ENCODE results near the gene BTG4.

The BTG4 gene

GRCh38 chr11:111526501-111526900 lies 14.3 kb upstream of the BTG4 start:
- TF ChIP-seq POLR2A (IDR thresholded peaks at IDR 0.05; ENCODE audit: low read length) (no peak), GATA1 (IDR thresholded peaks at IDR 0.05; ENCODE audit: low read depth, low read length) (no peak)
- DNase-seq = no peak

- no peak for DNase-seq
Observed at GRCh38 chr11:111525456-111525855, 13.3 kb upstream of the BTG4 start.

DNA sequence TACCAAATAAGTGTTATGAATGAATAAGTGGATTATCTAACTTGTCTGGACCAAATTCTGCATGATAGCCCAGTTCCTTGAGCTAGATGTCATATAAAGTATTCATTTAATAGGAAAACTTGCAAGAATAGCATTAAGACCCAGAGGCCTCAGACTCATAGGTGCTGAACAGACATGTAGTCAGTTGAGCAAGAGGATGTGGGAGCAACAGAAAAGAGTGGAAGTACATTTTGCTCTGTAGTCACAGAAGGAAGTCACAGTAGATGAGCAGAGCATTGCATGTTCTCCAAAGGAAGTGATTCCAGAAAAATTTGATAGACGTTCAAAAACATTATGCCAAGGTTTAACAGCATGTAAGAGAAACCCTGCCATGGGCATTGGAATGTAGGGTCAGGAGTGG lies 11.9 kb upstream of the BTG4 start:
- TF ChIP-seq GATA1 (IDR thresholded peaks at IDR 0.05; ENCODE audit: low read depth, low read length) = no peak
- TF ChIP-seq POLR2A (IDR thresholded peaks at IDR 0.05; ENCODE audit: low read length) = no peak
- DNase-seq = no peak

More at GRCh38 chr11:111525456-111525855, 13.3 kb upstream of the BTG4 start:
- TF ChIP-seq POLR2A (IDR thresholded peaks at IDR 0.05; ENCODE audit: low read length) = no peak
- TF ChIP-seq GATA1 (IDR thresholded peaks at IDR 0.05; ENCODE audit: low read depth, low read length) = no peak

- DNase-seq = no peak
- TF ChIP-seq POLR2A (IDR thresholded peaks at IDR 0.05; ENCODE audit: low read length) (no peak), GATA1 (IDR thresholded peaks at IDR 0.05; ENCODE audit: low read depth, low read length) (no peak)
Observed at GRCh38 chr11:111523343-111523742, 11.2 kb upstream of the BTG4 start.

DNA sequence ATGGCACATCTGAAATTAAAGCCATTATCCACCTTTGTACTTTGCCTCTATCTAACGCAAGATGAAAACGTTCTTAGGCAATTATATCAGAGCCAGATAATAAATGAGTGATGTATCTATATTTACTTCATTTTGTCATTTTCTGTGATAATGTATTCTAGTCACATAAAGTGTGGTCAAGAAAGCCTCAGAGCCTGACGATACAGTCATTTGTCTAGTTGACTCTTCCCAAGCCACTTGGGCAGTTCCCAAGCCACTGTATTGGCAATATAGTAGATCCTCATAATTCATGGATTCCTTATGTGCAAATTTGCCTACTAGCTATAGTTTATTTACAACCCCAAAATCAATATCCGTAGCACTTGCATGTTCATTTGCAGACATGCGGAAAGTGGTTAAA lies 10.2 kb upstream of the BTG4 start:
- DNase-seq = no peak
- no peak for TF ChIP-seq POLR2A (IDR thresholded peaks at IDR 0.05; ENCODE audit: low read length)
- no peak for TF ChIP-seq GATA1 (IDR thresholded peaks at IDR 0.05; ENCODE audit: low read depth, low read length)

- DNase-seq = no peak
- TF ChIP-seq POLR2A (IDR thresholded peaks at IDR 0.05; ENCODE audit: low read length) = no peak
- TF ChIP-seq GATA1 (IDR thresholded peaks at IDR 0.05; ENCODE audit: low read depth, low read length) = no peak
Observed at GRCh38 chr11:111521135-111521534, 8.9 kb upstream of the BTG4 start.

GRCh38 chr11:111520560-111520959 lies 8.4 kb upstream of the BTG4 start:
- TF ChIP-seq POLR2A (IDR thresholded peaks at IDR 0.05; ENCODE audit: low read length) = no peak
- TF ChIP-seq GATA1 (IDR thresholded peaks at IDR 0.05; ENCODE audit: low read depth, low read length) = no peak
- DNase-seq = no peak

GRCh38 chr11:111518668-111519067 lies 6.5 kb upstream of the BTG4 start:
- TF ChIP-seq POLR2A (IDR thresholded peaks at IDR 0.05; ENCODE audit: low read length) (no peak), GATA1 (IDR thresholded peaks at IDR 0.05; ENCODE audit: low read depth, low read length) (no peak)

DNA sequence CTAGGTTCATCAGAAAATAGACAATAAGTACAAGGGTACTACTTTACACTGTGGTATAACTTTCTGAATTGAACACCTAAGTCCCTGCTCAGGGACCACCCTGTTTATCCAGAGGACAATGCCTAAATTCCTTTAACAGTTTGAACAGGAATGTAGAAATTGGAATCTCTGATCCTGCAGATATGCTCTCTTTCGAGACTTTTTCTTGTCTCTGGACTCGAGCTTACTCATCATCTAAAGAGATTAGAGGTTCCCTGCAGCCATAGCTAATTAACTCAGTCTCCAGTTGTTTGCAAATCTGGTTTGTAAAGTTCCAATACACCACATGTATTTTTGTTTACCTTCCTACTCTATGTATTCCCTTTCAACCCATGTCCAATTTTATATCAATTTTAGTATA lies 3.4 kb upstream of the BTG4 start:
- no peak for DNase-seq
- TF ChIP-seq POLR2A (IDR thresholded peaks at IDR 0.05; ENCODE audit: low read length) (no peak), GATA1 (IDR thresholded peaks at IDR 0.05; ENCODE audit: low read depth, low read length) (no peak)

More at GRCh38 chr11:111518668-111519067, 6.5 kb upstream of the BTG4 start:
- no peak for DNase-seq

GRCh38 chr11:111514216-111515031 lies 2.2 kb upstream of the BTG4 start, which contains the start of gene HOATZ:
Gene HOATZ, plus strand, starts transcription at chr11:111514778. Its CDS starts 7 bp downstream, at chr11:111514785.
- peak; percentile 9 to 19 for DNase-seq

DNA sequence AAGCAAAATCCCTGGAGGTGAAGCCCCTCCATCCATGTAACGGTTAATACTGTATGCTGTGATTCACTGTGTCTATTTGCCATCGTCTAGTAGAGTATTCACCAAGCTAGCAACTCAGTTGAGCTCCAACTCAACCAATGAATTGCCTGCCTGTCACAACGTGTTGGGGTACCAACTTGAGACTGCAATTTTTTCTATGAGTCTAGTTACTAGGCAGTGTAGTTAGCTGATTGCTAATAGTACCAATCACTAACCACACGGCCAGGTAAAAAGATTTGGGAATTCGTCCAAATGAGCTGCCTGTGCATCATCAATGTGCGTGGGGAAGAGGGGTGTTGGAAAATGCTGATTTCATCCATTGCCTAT lies 1.0 kb upstream of the BTG4 start:
- DNase-seq = no peak
- TF ChIP-seq POLR2A (IDR thresholded peaks at IDR 0.05; ENCODE audit: low read length) (no peak), GATA1 (IDR thresholded peaks at IDR 0.05; ENCODE audit: low read depth, low read length) (no peak)

More at GRCh38 chr11:111514216-111515031, 2.2 kb upstream of the BTG4 start, which contains the start of gene HOATZ:
- TF ChIP-seq GATA1 (IDR thresholded peaks at IDR 0.05; ENCODE audit: low read depth, low read length) = no peak
- TF ChIP-seq POLR2A (IDR thresholded peaks at IDR 0.05; ENCODE audit: low read length) = no peak

- TF ChIP-seq POLR2A (IDR thresholded peaks at IDR 0.05; ENCODE audit: low read length) (no peak), GATA1 (IDR thresholded peaks at IDR 0.05; ENCODE audit: low read depth, low read length) (no peak)
- DNase-seq = no peak
Observed at GRCh38 chr11:111510311-111510710, 1.9 kb downstream of the BTG4 start.

- no peak for DNase-seq
Observed at GRCh38 chr11:111502611-111503010, 9.6 kb downstream of the BTG4 start.

DNA sequence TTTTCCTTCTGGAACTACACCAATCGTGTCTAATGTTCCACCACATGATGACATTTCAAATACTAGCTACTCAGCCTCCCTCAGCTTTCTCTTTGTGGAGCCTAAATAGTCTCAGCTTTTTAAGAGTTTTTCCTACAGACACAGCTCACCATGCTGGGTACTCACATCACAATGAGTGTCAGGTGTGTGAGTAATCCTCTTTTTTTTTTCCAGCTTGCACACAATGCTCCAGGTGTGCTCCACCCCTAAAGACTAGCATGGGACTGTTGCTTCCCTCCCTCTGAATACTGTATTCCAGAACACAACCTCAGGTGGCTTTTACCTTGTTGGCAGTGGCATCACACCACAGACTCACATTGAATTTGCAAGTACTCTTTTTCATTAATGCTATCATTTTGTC lies 11.7 kb downstream of the BTG4 start:
- no peak for DNase-seq
- TF ChIP-seq POLR2A (IDR thresholded peaks at IDR 0.05; ENCODE audit: low read length) (no peak), GATA1 (IDR thresholded peaks at IDR 0.05; ENCODE audit: low read depth, low read length) (no peak)

More at GRCh38 chr11:111502611-111503010, 9.6 kb downstream of the BTG4 start:
- TF ChIP-seq POLR2A (IDR thresholded peaks at IDR 0.05; ENCODE audit: low read length) (no peak), GATA1 (IDR thresholded peaks at IDR 0.05; ENCODE audit: low read depth, low read length) (no peak)

DNA sequence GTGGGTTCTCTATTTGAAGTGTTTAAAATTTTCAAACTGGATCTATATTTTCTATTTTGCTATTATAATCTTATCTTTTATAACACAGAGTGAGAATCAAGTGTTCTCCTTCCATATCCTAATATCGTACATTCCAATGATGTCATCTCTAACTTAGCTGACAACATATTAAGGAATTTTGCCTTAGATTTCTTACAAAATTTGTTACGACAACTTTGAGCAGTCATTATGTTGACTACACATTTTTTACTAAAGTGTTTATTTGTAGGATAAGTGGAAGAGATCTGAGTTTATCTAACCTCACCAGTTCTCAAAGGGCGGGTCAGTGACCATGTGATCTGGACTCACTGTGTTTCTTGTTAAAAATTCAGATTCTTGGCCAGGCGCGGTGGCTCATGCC lies 12.7 kb downstream of the BTG4 start:
- peak in 1 of 2 experiments; percentile 1 for DNase-seq
- TF ChIP-seq POLR2A (IDR thresholded peaks at IDR 0.05; ENCODE audit: low read length) = no peak
- no peak for TF ChIP-seq GATA1 (IDR thresholded peaks at IDR 0.05; ENCODE audit: low read depth, low read length)

All from erythroblast (primary cell).